GM18511 (cell line): Measurements from ENCODE around the gene CNTNAP2.
"Not testable (repeated sequence)": the region's sequence is repeated elsewhere in the genome, so short reads cannot be mapped to it uniquely, and the experiment has no call there.

ENCODE experiments used
- ATAC-seq: cut with Tn5 transposase; IDR thresholded peaks from one replicate; pipeline ENCODE4 v1.9.1; 2021; ENCODE audit warnings: mild to moderate bottlenecking, moderate library complexity; ENCODE audit not compliant: unreplicated experiment

CNTNAP2 gene

GRCh38 chr7:147779949-147780348, 1663.3 kb downstream of the CNTNAP2 start:
- no peak for ATAC-seq

GRCh38 chr7:147796581-147796980, 1680.0 kb downstream of the CNTNAP2 start:
- no peak for ATAC-seq

GRCh38 chr7:147798001-147798400, 1681.4 kb downstream of the CNTNAP2 start:
- no peak for ATAC-seq

GRCh38 chr7:147801762-147802161, 1685.2 kb downstream of the CNTNAP2 start:
- not testable (repeated sequence) for ATAC-seq

- no peak for ATAC-seq
Observed at GRCh38 chr7:147803151-147803550, 1686.5 kb downstream of the CNTNAP2 start.

- no peak for ATAC-seq
Observed at GRCh38 chr7:147803606-147804005, 1687.0 kb downstream of the CNTNAP2 start.

GRCh38 chr7:147804032-147804431, 1687.4 kb downstream of the CNTNAP2 start:
- ATAC-seq: no peak

GRCh38 chr7:147805996-147806576, 1689.5 kb downstream of the CNTNAP2 start:
- no peak for ATAC-seq

- no peak for ATAC-seq
Observed at GRCh38 chr7:147809786-147810185, 1693.2 kb downstream of the CNTNAP2 start.

GRCh38 chr7:147810269-147810668, 1693.7 kb downstream of the CNTNAP2 start:
- ATAC-seq: no peak

GRCh38 chr7:147811923-147812322, 1695.3 kb downstream of the CNTNAP2 start:
- ATAC-seq: no peak

GRCh38 chr7:147813316-147813715, 1696.7 kb downstream of the CNTNAP2 start:
- ATAC-seq: no peak

- no peak for ATAC-seq
Observed at GRCh38 chr7:147818317-147818716, 1701.7 kb downstream of the CNTNAP2 start.

GRCh38 chr7:147824671-147825070, 1708.1 kb downstream of the CNTNAP2 start:
- ATAC-seq: no peak

GRCh38 chr7:147829016-147829415, 1712.4 kb downstream of the CNTNAP2 start:
- ATAC-seq: no peak

GRCh38 chr7:147833557-147833956, 1717.0 kb downstream of the CNTNAP2 start:
- ATAC-seq: no peak

GRCh38 chr7:147833970-147834369, 1717.4 kb downstream of the CNTNAP2 start:
- ATAC-seq: no peak

- ATAC-seq: no peak
Observed at GRCh38 chr7:147852833-147853232, 1736.2 kb downstream of the CNTNAP2 start.

GRCh38 chr7:147857152-147858140, 1740.8 kb downstream of the CNTNAP2 start:
- no peak for ATAC-seq

GRCh38 chr7:147858421-147858820, 1741.8 kb downstream of the CNTNAP2 start:
- ATAC-seq: no peak

- ATAC-seq: no peak
Observed at GRCh38 chr7:147859033-147859432, 1742.4 kb downstream of the CNTNAP2 start.

GRCh38 chr7:147859486-147859885, 1742.9 kb downstream of the CNTNAP2 start:
- ATAC-seq: no peak
